ENCODE data around the gene CTBP2. TPM values are rescaled to one million over a fixed set of nuclear protein-coding genes. Genes with fewer than 3 reads are reported as not detected.
A peak's percentile ranks its signal among the peaks of the same experiment; 100 is the strongest.

Gene CTBP2
- total and polyA plus RNA-seq, 2 of the 13 experiments (the other 11 are each of a cell fraction or from before 2014, with no cell fraction given), result 0.08 TPM; not detected in 1

DNA sequence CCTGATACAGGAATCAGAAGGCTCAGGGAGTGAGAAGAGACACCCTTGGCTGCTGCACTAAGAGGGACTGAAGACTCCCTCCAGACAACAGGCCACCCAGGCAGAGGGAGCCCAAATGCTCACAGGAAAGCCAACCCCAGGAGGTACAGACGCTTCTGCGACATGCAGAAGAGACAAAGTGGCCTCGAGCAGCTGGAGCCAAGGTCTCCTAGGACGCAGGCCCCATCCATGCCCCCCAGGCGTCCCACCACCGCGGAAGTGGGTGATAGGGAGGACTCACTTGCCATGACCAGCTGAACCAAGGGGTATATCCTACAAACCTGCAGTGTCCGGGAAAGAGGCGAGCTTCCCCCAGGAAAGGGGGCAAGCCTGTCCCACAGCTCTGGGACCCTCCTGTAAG is 56.9 kb downstream of the CTBP2 start:
- Histone ChIP-seq H3K9me3 (ENCODE audit: low read length) (peaks cover 12% of the 10 kb centered on the region; the same call in 1 of the 2 replicates), H3K9ac (ENCODE audit: insufficient read depth, low read depth, low read length) (no peak overlapping the region), H3K79me2 (ENCODE audit: insufficient read depth, low read length) (no peaks in the 10 kb centered on the region), H3K36me3 (replicated peaks in 1 of 2; ENCODE audit: control insufficient read depth in 1 of 2, insufficient read depth in 2 of 2, low read length in 2 of 2) (no peaks in the 10 kb centered on the region), H3K27ac (ENCODE audit: extremely low read length, insufficient read depth, low read length) (no peak overlapping the region), H2AFZ (ENCODE audit: low read length) (no peak overlapping the region), H3K4me3 (replicated peaks in 1 of 3; ENCODE audit: insufficient read depth in 1 of 3, low read depth in 2 of 3, low read length in 3 of 3) (no peak overlapping the region), H3K27me3 (ENCODE audit: control insufficient read depth in 1 of 2, insufficient read depth in 2 of 2, low read length in 2 of 2) (peaks cover 2 to 29% of the 10 kb centered on the region in 2 experiments; a peak in 4 of 5 replicates), H3K4me1 (ENCODE audit: insufficient read depth, low read length) (0 out of 2 replicates have a peak, but pooled peaks cover 12% of the 10 kb centered on the region), H4K20me1 (ENCODE audit: insufficient read depth, low read length) (no peaks in the 10 kb centered on the region), H3K4me2 (ENCODE audit: low read depth, low read length) (no peak overlapping the region)
- intact Hi-C loops (cut with micrococcal nuclease; ENCODE audit: unreplicated experiment), result no loop called here
- BruUV-seq (replicated peaks), result no TSS peak
- ATAC-seq (no peak), FAIRE-seq (no peak), DNase-seq (ENCODE audit: low spot score) (no peak)
- WGBS (ENCODE audit: low lambda C conversion rate), result no CpG with 5 or more reads among the region's 9 CpGs
- CTCF ChIA-PET (ENCODE audit: low intra/inter-chr PET ratio, low total read pairs), result no interaction called here
- in situ Hi-C loops (cut with HindIII; ENCODE audit: extremely low pct_ligation_motif_present, low pct_unique_long_range_greater_than_20kb), result no loop called here
- TF ChIP-seq JUN (CRISPR knock-in tag; IDR thresholded peaks at IDR 0.05) (no peak), ATM (IDR thresholded peaks at IDR 0.05; ENCODE audit: borderline replicate concordance) (no peak), CENPT (CRISPR knock-in tag; IDR thresholded peaks at IDR 0.05; ENCODE audit: low read depth) (no peak), RORA (CRISPR knock-in tag; IDR thresholded peaks at IDR 0.05) (no peak), ZBTB1 (CRISPR knock-in tag; IDR thresholded peaks at IDR 0.05; ENCODE audit: borderline replicate concordance) (no peak)
- POLR2A ChIA-PET, result no interaction called here

DNA sequence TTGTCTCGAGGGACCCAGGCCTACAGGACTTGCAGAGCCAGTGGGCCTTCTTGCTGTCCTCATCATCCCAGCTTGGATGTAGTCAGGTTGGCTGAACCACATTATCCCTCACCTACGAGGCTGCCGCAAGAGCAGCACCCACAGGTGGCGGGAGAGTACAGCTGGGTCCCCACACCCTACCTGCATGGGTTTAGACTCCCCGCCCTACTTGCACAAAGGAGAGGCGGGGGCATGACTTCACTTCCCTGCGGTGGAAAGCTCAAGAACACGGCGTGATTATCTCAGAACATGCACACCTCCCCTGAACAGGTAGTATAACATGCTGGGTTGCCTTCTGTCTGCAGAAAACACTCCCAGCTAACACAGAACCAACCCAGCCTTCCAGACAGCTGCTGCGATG is 57.5 kb downstream of the CTBP2 start:
- 30% methylated on average over 6 of the region's 10 CpGs for WGBS (ENCODE audit: low lambda C conversion rate)
- no peak for FAIRE-seq

More for the DNA sequence above, 57.5 kb downstream of the CTBP2 start:
- no peaks in the 10 kb centered on the region for H3K36me3 ChIP-seq (replicated peaks in 1 of 2; ENCODE audit: control insufficient read depth in 1 of 2, insufficient read depth in 2 of 2, low read length in 2 of 2)
- 0 out of 2 replicates have a peak, but pooled peaks cover 12% of the 10 kb centered on the region for H3K4me1 ChIP-seq (ENCODE audit: insufficient read depth, low read length)
- no peak overlapping the region for H3K4me3 ChIP-seq (replicated peaks in 1 of 3; ENCODE audit: insufficient read depth in 1 of 3, low read depth in 2 of 3, low read length in 3 of 3)
- H3K4me2 ChIP-seq (ENCODE audit: low read depth, low read length), result no peak overlapping the region
- CTCF ChIA-PET (ENCODE audit: low intra/inter-chr PET ratio, low total read pairs), result no interaction called here
- H4K20me1 ChIP-seq (ENCODE audit: insufficient read depth, low read length), result no peaks in the 10 kb centered on the region
- POLR2A ChIA-PET, result no interaction called here
- in situ Hi-C loops (cut with HindIII; ENCODE audit: extremely low pct_ligation_motif_present, low pct_unique_long_range_greater_than_20kb), result no loop called here
- BruUV-seq (replicated peaks), result no TSS peak
- peaks cover 2 to 33% of the 10 kb centered on the region in 2 experiments; a peak in 4 of 5 replicates for H3K27me3 ChIP-seq (ENCODE audit: control insufficient read depth in 1 of 2, insufficient read depth in 2 of 2, low read length in 2 of 2)
- intact Hi-C loops (cut with micrococcal nuclease; ENCODE audit: unreplicated experiment), result no loop called here
- H3K27ac ChIP-seq (ENCODE audit: extremely low read length, insufficient read depth, low read length), result no peak overlapping the region
- peaks cover 6% of the 10 kb centered on the region; the same call in 1 of the 2 replicates for H3K9me3 ChIP-seq (ENCODE audit: low read length)
- DNase-seq (ENCODE audit: low spot score), result no peak
- no peak for TF ChIP-seq ONECUT2 (CRISPR knock-in tag; IDR thresholded peaks at IDR 0.05)
- TF ChIP-seq, protein P1, sequence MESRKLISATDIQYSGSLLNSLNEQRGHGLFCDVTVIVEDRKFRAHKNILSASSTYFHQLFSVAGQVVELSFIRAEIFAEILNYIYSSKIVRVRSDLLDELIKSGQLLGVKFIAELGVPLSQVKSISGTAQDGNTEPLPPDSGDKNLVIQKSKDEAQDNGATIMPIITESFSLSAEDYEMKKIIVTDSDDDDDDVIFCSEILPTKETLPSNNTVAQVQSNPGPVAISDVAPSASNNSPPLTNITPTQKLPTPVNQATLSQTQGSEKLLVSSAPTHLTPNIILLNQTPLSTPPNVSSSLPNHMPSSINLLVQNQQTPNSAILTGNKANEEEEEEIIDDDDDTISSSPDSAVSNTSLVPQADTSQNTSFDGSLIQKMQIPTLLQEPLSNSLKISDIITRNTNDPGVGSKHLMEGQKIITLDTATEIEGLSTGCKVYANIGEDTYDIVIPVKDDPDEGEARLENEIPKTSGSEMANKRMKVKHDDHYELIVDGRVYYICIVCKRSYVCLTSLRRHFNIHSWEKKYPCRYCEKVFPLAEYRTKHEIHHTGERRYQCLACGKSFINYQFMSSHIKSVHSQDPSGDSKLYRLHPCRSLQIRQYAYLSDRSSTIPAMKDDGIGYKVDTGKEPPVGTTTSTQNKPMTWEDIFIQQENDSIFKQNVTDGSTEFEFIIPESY (CRISPR knock-in tag; IDR thresholded peaks at IDR 0.05), result peak; percentile 36; the same call in 1 of the 2 replicates
- H3K79me2 ChIP-seq (ENCODE audit: insufficient read depth, low read length), result no peaks in the 10 kb centered on the region
- no peak overlapping the region for H3K9ac ChIP-seq (ENCODE audit: insufficient read depth, low read depth, low read length)
- ATAC-seq, result peak; percentile 32; the same call in 2 of the 3 replicates
- no peak overlapping the region for H2AFZ ChIP-seq (ENCODE audit: low read length)

All from HepG2 (cell line).